Measurements from ENCODE around the gene INPP5B.

- TF ChIP-seq CTCF (conservative IDR thresholded peaks at IDR 0.05 in 1 of 2, IDR thresholded peaks at IDR 0.05 in 1 of 2; ENCODE audit: low read depth in 1 of 2, low read length in 2 of 2) (no peak), EZH2 (IDR thresholded peaks at IDR 0.05; ENCODE audit: low read length, missing control alignments) (no peak)
Measured at GRCh38 chr1:37884145-37884544, 62.7 kb downstream of the INPP5B start.
